ENCODE data around the gene CCDC77.
A peak's percentile ranks its signal among the peaks of the same experiment; 100 is the strongest.

Gene CCDC77

DNA sequence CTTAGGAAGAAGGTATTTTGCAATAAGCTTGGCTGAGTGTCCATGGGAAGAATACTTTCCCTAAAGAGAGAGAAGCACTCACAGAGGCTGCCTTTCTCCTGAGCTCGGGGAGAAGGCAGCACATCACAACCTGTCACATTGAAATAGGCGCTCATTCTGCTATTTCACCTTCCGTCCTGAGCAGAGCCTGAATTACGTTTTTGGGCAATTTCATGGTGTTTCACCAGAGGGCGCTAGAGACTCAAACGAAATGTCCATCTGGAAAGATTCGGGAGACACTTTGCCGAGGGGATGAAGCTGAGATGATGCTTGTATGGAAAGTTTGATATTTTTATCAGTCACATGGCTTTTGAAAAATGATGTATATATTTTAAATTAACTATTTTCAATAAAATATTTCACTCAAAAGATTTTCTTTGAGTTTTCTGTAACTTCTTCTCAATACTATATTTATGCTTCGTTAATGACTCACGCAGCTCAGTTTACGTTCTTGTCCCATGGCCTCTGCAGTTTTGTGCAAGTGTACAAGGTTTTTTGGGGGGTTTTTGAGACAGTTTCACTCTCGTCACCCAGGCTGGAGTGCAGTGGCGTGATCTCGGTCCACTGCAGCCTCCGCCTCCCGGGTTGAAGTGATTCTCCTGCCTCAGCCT is 40.9 kb downstream of the CCDC77 start:
- H3K27ac ChIP-seq: no peak overlapping the region
- no peak overlapping the region for H3K9ac ChIP-seq (ENCODE audit: insufficient read length)
- peaks cover 23% of the 10 kb centered on the region for H3K36me3 ChIP-seq (ENCODE audit: insufficient read depth, low read length)
- no peak for DNase-seq (ENCODE audit: low read depth, low spot score)
- TF ChIP-seq POLR2AphosphoS5 (IDR thresholded peaks at IDR 0.05; ENCODE audit: borderline replicate concordance, low read depth, low read length): no peak
- H3K4me3 ChIP-seq: no peak overlapping the region
- no peaks in the 10 kb centered on the region for H3K9me3 ChIP-seq (ENCODE audit: low read depth, low read length)

DNA sequence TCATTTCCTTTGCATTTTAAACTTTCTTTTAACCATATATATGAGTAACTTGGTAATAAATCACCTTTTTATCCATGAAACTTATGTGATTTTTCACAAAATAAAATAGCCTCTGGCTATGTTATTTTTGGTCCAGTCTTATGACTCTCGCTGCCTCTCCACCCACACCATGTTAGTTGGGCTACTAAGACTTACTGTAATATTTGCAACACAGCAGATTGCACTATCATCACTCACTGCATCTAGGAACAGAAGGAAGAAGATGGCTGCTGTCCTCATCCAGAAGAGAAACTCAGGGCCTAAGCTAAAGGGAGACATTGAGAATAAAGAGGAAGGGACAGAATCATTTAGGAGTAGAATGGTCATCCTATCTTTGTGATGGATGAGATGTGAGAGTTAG is 45.7 kb downstream of the CCDC77 start:
- no peaks in the 10 kb centered on the region for H3K9me3 ChIP-seq (ENCODE audit: low read depth, low read length)
- H3K27ac ChIP-seq: no peak overlapping the region
- no peak for DNase-seq (ENCODE audit: low read depth, low spot score)
- no peaks in the 10 kb centered on the region for H3K36me3 ChIP-seq (ENCODE audit: insufficient read depth, low read length)
- TF ChIP-seq POLR2AphosphoS5 (IDR thresholded peaks at IDR 0.05; ENCODE audit: borderline replicate concordance, low read depth, low read length) (no peak), EZH2 (IDR thresholded peaks at IDR 0.05) (no peak), FOXP2 (optimal IDR thresholded peaks at IDR 0.05; ENCODE audit: control extremely low read depth, extremely low read length, insufficient read depth) (no peak)
- no peak overlapping the region for H3K4me3 ChIP-seq
- no peak overlapping the region for H3K9ac ChIP-seq (ENCODE audit: insufficient read length)

DNA sequence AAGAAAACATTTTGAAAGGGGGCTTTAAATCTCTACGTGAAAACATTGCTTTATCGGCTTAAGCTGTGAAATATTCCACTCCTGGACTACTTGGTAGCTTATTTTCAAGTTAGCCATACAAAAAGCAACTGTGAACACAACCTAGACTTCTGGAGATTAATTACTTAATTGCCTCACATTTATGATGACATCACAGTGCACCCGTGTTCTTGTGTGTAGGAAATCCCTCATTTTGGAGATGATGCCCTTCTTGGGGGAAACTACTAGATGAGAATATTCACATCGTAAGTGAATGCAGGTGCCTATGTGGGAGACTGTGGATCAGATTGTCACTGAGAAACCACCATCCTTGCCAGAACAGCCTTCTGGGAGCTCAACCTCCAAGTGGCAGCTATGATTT is 47.8 kb downstream of the CCDC77 start:
- DNase-seq (ENCODE audit: low read depth, low spot score): no peak
- no peak overlapping the region for H3K27ac ChIP-seq
- no peaks in the 10 kb centered on the region for H3K36me3 ChIP-seq (ENCODE audit: insufficient read depth, low read length)
- H3K4me3 ChIP-seq: no peak overlapping the region
- H3K9me3 ChIP-seq (ENCODE audit: low read depth, low read length): no peaks in the 10 kb centered on the region
- no peak for TF ChIP-seq POLR2AphosphoS5 (IDR thresholded peaks at IDR 0.05; ENCODE audit: borderline replicate concordance, low read depth, low read length)
- no peak for TF ChIP-seq EZH2 (IDR thresholded peaks at IDR 0.05)
- TF ChIP-seq FOXP2 (optimal IDR thresholded peaks at IDR 0.05; ENCODE audit: control extremely low read depth, extremely low read length, insufficient read depth): no peak
- no peak overlapping the region for H3K9ac ChIP-seq (ENCODE audit: insufficient read length)

DNA sequence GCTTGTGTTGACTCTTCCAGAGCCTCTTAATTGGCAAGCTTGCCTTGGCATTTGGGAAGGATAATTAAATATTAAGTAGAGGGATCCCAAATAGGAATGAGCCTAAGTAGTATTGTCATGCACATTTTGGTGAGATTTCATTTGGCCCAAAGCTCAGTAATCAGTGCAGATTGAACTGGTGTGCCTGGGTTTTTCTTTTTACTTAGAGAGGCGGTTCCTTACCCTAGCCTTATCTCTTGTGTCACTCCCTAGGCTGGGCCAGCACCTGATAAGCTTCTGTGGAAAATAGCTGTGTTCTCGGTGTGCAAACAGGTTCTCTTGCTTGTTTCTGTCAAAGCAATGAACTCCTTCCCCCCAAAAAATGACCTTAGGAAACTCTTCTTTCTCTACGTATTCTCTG is 49.0 kb downstream of the CCDC77 start:
- no peak for DNase-seq (ENCODE audit: low read depth, low spot score)
- Histone ChIP-seq H3K4me3 (no peak overlapping the region), H3K9ac (ENCODE audit: insufficient read length) (no peak overlapping the region), H3K36me3 (ENCODE audit: insufficient read depth, low read length) (no peaks in the 10 kb centered on the region), H3K9me3 (ENCODE audit: low read depth, low read length) (no peaks in the 10 kb centered on the region), H3K27ac (no peak overlapping the region)
- TF ChIP-seq POLR2AphosphoS5 (IDR thresholded peaks at IDR 0.05; ENCODE audit: borderline replicate concordance, low read depth, low read length): no peak

DNA sequence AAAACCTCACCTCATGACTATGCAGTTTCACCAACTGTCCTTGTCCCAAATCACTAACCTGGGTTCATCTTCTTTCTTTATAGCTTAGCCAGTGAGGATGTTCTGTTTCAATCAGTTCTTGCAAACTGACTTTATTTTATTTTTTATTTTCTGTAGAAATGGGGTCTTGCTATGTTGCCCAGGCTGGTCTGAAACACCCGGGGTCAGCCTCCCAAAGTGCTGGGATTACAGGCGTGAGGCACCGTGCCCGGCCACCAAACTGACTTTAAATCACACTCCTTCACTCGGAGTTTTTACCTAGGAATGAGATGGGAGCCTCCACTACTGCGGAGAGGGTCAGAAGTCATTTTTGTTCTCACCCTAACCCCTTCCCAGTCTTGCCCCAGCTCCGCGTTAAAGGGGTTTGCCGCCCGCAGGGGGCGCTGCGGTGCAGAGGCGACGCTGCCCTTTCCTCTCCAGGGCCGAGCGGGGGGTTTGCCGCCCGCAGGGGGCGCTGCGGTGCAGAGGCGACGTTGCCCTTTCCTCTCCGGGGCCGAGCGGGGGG is 51.3 kb downstream of the CCDC77 start:
- Histone ChIP-seq H3K36me3 (ENCODE audit: insufficient read depth, low read length) (no peaks in the 10 kb centered on the region), H3K9ac (ENCODE audit: insufficient read length) (no peak overlapping the region), H3K9me3 (ENCODE audit: low read depth, low read length) (no peaks in the 10 kb centered on the region), H3K4me3 (no peak overlapping the region), H3K27ac (no peak overlapping the region)
- no peak for DNase-seq (ENCODE audit: low read depth, low spot score)
- TF ChIP-seq EZH2 (IDR thresholded peaks at IDR 0.05) (no peak), FOXP2 (optimal IDR thresholded peaks at IDR 0.05; ENCODE audit: control extremely low read depth, extremely low read length, insufficient read depth) (no peak), POLR2AphosphoS5 (IDR thresholded peaks at IDR 0.05; ENCODE audit: borderline replicate concordance, low read depth, low read length) (no peak)

DNA sequence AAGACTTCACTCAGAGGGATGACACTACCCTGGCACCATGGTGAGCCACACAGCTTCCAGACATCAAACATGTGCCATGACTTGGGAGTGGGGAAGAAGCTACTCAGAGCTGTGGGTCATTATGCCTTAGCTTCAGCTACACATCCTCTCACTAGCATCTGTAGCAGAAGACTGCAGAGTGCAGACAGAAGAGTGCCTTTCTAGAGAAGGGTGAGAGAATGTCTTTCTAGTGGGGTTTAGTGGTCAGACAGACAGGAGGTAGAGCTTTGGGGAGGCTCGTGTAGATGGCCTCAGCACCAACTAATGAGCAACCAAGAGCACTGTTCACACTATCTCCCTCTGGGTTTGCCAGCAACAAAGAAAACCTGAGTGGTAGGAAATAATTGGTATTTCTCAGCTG is 53.4 kb downstream of the CCDC77 start:
- Histone ChIP-seq H3K9me3 (ENCODE audit: low read depth, low read length) (no peaks in the 10 kb centered on the region), H3K27ac (no peak overlapping the region), H3K4me3 (no peak overlapping the region), H3K9ac (ENCODE audit: insufficient read length) (no peak overlapping the region), H3K36me3 (ENCODE audit: insufficient read depth, low read length) (no peaks in the 10 kb centered on the region)
- DNase-seq (ENCODE audit: low read depth, low spot score): no peak
- no peak for TF ChIP-seq FOXP2 (optimal IDR thresholded peaks at IDR 0.05; ENCODE audit: control extremely low read depth, extremely low read length, insufficient read depth)
- TF ChIP-seq POLR2AphosphoS5 (IDR thresholded peaks at IDR 0.05; ENCODE audit: borderline replicate concordance, low read depth, low read length): no peak
- no peak for TF ChIP-seq EZH2 (IDR thresholded peaks at IDR 0.05)

DNA sequence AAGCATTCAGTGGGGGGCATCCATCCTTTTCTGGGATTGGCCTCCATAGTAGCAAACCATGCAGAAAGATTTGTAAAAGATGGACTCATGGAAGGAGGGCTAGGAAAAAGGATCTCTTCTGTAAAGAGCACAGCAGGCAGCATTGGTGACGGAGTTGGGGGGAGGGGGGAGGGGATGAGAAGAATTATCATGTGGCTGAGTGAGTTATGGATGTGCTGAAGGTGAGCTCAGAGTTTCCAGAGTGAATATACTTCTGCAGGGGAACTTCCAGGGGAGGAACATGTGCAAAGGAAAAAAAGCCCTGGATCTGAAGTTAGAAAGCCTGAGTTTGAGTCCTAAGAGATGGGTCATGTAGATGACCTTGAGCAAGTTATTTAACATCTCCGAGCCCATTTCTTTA is 54.4 kb downstream of the CCDC77 start:
- Histone ChIP-seq H3K4me3 (no peak overlapping the region), H3K36me3 (ENCODE audit: insufficient read depth, low read length) (no peaks in the 10 kb centered on the region), H3K9me3 (ENCODE audit: low read depth, low read length) (no peaks in the 10 kb centered on the region), H3K27ac (no peak overlapping the region), H3K9ac (ENCODE audit: insufficient read length) (no peak overlapping the region)
- no peak for TF ChIP-seq POLR2AphosphoS5 (IDR thresholded peaks at IDR 0.05; ENCODE audit: borderline replicate concordance, low read depth, low read length)
- TF ChIP-seq FOXP2 (optimal IDR thresholded peaks at IDR 0.05; ENCODE audit: control extremely low read depth, extremely low read length, insufficient read depth): no peak
- no peak for TF ChIP-seq EZH2 (IDR thresholded peaks at IDR 0.05)
- DNase-seq (ENCODE audit: low read depth, low spot score): no peak

DNA sequence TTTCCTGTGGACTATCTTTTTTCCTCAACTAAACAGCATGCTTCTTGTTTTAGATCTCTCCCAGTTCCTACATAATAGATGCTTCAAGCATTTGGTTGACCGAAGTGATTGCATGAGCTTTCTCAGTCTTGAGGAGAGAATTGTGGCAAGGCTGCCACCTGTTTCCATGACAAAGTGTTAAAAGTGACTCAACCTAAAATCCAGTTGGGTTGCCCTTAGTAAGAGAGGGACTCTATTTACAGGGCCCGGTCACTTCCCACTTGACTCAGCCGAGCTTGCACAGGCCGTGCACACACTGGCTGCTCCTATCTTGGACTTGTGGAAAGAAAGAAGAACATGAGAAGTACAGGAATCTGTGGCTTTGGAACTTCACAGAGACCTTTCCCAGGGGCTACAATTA is 56.2 kb downstream of the CCDC77 start:
- DNase-seq (ENCODE audit: low read depth, low spot score): no peak
- no peak for TF ChIP-seq POLR2AphosphoS5 (IDR thresholded peaks at IDR 0.05; ENCODE audit: borderline replicate concordance, low read depth, low read length)
- TF ChIP-seq EZH2 (IDR thresholded peaks at IDR 0.05): no peak
- no peak for TF ChIP-seq FOXP2 (optimal IDR thresholded peaks at IDR 0.05; ENCODE audit: control extremely low read depth, extremely low read length, insufficient read depth)
- no peaks in the 10 kb centered on the region for H3K36me3 ChIP-seq (ENCODE audit: insufficient read depth, low read length)
- no peak overlapping the region for H3K9ac ChIP-seq (ENCODE audit: insufficient read length)
- no peak overlapping the region for H3K27ac ChIP-seq
- H3K9me3 ChIP-seq (ENCODE audit: low read depth, low read length): no peaks in the 10 kb centered on the region
- no peak overlapping the region for H3K4me3 ChIP-seq

DNA sequence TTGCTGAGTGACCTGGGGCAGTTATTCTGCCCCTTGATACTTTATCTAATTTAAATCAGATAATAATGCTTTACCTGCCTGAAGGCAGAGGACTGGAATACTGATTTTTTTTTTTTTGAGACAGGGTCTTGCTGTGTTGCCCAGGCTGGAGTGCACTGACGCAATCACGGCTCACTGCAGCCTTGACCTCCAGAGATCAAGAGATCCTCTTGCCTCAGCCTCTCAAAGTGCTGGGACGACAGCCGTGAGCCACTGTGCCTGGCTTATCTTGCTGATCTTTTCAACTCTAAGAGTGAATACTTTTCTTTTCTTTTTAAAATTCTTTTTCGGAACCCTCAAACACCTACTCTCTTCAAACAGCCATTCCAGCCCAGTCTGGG is 57.6 kb downstream of the CCDC77 start:
- H3K9me3 ChIP-seq (ENCODE audit: low read depth, low read length): no peaks in the 10 kb centered on the region
- H3K36me3 ChIP-seq (ENCODE audit: insufficient read depth, low read length): no peaks in the 10 kb centered on the region
- H3K27ac ChIP-seq: no peak overlapping the region
- no peak for TF ChIP-seq FOXP2 (optimal IDR thresholded peaks at IDR 0.05; ENCODE audit: control extremely low read depth, extremely low read length, insufficient read depth)
- TF ChIP-seq EZH2 (IDR thresholded peaks at IDR 0.05): no peak
- no peak for TF ChIP-seq POLR2AphosphoS5 (IDR thresholded peaks at IDR 0.05; ENCODE audit: borderline replicate concordance, low read depth, low read length)
- DNase-seq (ENCODE audit: low read depth, low spot score): no peak
- peak overlapping the region; percentile 75 for H3K4me3 ChIP-seq
- no peak overlapping the region for H3K9ac ChIP-seq (ENCODE audit: insufficient read length)
